GM10266 (cell line): Measurements from ENCODE around the gene MARCO.

Experiments used
- DNase-seq: peaks from one replicate; pipeline ENCODE4 v3.0.0; 2012; ENCODE audit errors: extremely low spot score
- CTCF ChIP-seq: IDR thresholded peaks from 2 replicates; pipeline ENCODE4 v1.5.1; 2012; ENCODE audit warnings: mild to moderate bottlenecking, low read depth; ENCODE audit not compliant: control insufficient read depth, insufficient read depth; ENCODE audit errors: missing control alignments

The MARCO gene

GRCh38 chr2:118942031-118942430, at the start of gene MARCO:
Gene MARCO (plus strand): TSS chr2:118942194. CDS start chr2:118942301, 107 bp downstream.
- TF ChIP-seq CTCF, result no peak
- no peak for DNase-seq

- no peak for DNase-seq
- TF ChIP-seq CTCF, result no peak
These were observed 48.9 kb upstream of the MARCO start for GRCh38 chr2:118893100-118893499.

GRCh38 chr2:118902266-118903028, 39.5 kb upstream of the MARCO start:
- DNase-seq, result no peak
- no peak for TF ChIP-seq CTCF

GRCh38 chr2:118903029-118903351, 39.0 kb upstream of the MARCO start:
- no peak for TF ChIP-seq CTCF
- DNase-seq, result no peak

- TF ChIP-seq CTCF, result no peak
- no peak for DNase-seq
These were observed 38.2 kb upstream of the MARCO start for GRCh38 chr2:118903551-118904479.

- no peak for TF ChIP-seq CTCF
- DNase-seq, result no peak
These were observed 36.8 kb upstream of the MARCO start for GRCh38 chr2:118905206-118905605.

- no peak for TF ChIP-seq CTCF
- DNase-seq, result no peak
These were observed 35.8 kb upstream of the MARCO start for GRCh38 chr2:118906186-118906585.
